Measurements from ENCODE around the gene MMP13. TPM values are rescaled to one million over a fixed set of nuclear protein-coding genes. Genes with fewer than 3 reads are reported as not detected.

MMP13 gene
- total RNA-seq, 1 experiment from 2014 or later = 0.15 TPM

- Histone ChIP-seq H3K4me3 (ENCODE audit: low read depth in 2 of 2, low read length in 2 of 2) (no peak overlapping the region), H3K4me1 (ENCODE audit: control insufficient read depth, insufficient read depth, low read length) (no peaks in the 10 kb centered on the region), H3K27ac (ENCODE audit: low read length) (no peak overlapping the region), H3K36me3 (ENCODE audit: control insufficient read depth, insufficient read depth, low read length) (no peaks in the 10 kb centered on the region), H3K27me3 (ENCODE audit: control insufficient read depth, insufficient read depth, low read length) (peaks cover 3% of the 10 kb centered on the region; the same call in 1 of the 2 replicates), H3K9me3 (ENCODE audit: control insufficient read depth, insufficient read depth, low read depth, low read length) (no peaks in the 10 kb centered on the region)
- no TSS peak for BruUV-seq (replicated peaks)
- ATAC-seq = no peak
- TF ChIP-seq SIN3A (IDR thresholded peaks at IDR 0.05; ENCODE audit: borderline replicate concordance, insufficient read depth, low read depth, low read length) (no peak), TCF7L2 (IDR thresholded peaks at IDR 0.05; ENCODE audit: low read depth, low read length) (no peak), REST (IDR thresholded peaks at IDR 0.05; ENCODE audit: insufficient read depth in 1 of 2, low read depth in 2 of 2, low read length in 1 of 2) (no peak), POLR2AphosphoS5 (IDR thresholded peaks at IDR 0.05; ENCODE audit: low read depth, low read length) (no peak), CTCF (IDR thresholded peaks at IDR 0.05) (no peak)
- intact Hi-C loops (cut with micrococcal nuclease; ENCODE audit: unreplicated experiment) (no loop called here), in situ Hi-C loops (cut with HindIII; ENCODE audit: low pct_unique_long_range_greater_than_20kb, low sequenced_read_pairs) (no loop called here)
- ChIA-PET POLR2A (interaction anchor here (0.5 kb wide), 1 partner anchor 1256 kb away, joined by 11 read pairs; no protein-coding TSS in a partner anchor), CTCF (no interaction called here)
- DNase-seq (ENCODE audit: low read depth, low spot score) = no peak
Observed at GRCh38 chr11:102991776-102992175, 36.2 kb upstream of the MMP13 start.

- no peaks in the 10 kb centered on the region for H3K4me1 ChIP-seq (ENCODE audit: control insufficient read depth, insufficient read depth, low read length)
- no peaks in the 10 kb centered on the region for H3K36me3 ChIP-seq (ENCODE audit: control insufficient read depth, insufficient read depth, low read length)
- CTCF ChIA-PET = no interaction called here
- intact Hi-C loops (cut with micrococcal nuclease; ENCODE audit: unreplicated experiment) (no loop called here), in situ Hi-C loops (cut with HindIII; ENCODE audit: low pct_unique_long_range_greater_than_20kb, low sequenced_read_pairs) (no loop called here)
- H3K9me3 ChIP-seq (ENCODE audit: control insufficient read depth, insufficient read depth, low read depth, low read length) = no peaks in the 10 kb centered on the region
- POLR2A ChIA-PET = no interaction called here
- ATAC-seq (no peak), DNase-seq (ENCODE audit: low read depth, low spot score) (no peak)
- no TSS peak for BruUV-seq (replicated peaks)
- H3K27ac ChIP-seq (ENCODE audit: low read length) = no peak overlapping the region
- no peak for TF ChIP-seq SIN3A (IDR thresholded peaks at IDR 0.05; ENCODE audit: borderline replicate concordance, insufficient read depth, low read depth, low read length)
- TF ChIP-seq CTCF (IDR thresholded peaks at IDR 0.05) = no peak
- no peak for TF ChIP-seq REST (IDR thresholded peaks at IDR 0.05; ENCODE audit: insufficient read depth in 1 of 2, low read depth in 2 of 2, low read length in 1 of 2)
- no peak for TF ChIP-seq POLR2AphosphoS5 (IDR thresholded peaks at IDR 0.05; ENCODE audit: low read depth, low read length)
- TF ChIP-seq TCF7L2 (IDR thresholded peaks at IDR 0.05; ENCODE audit: low read depth, low read length) = no peak
- no peak overlapping the region for H3K4me3 ChIP-seq (ENCODE audit: low read depth in 2 of 2, low read length in 2 of 2)
- peaks cover 3% of the 10 kb centered on the region; the same call in 1 of the 2 replicates for H3K27me3 ChIP-seq (ENCODE audit: control insufficient read depth, insufficient read depth, low read length)
Observed at GRCh38 chr11:102990145-102990544, 34.6 kb upstream of the MMP13 start.
